Upper lobe of left lung (tissue), 6 donors: ENCODE results near the gene NPIPB6. TPM values are rescaled to one million over a fixed set of nuclear protein-coding genes. Genes with fewer than 3 reads are reported as not detected.
A peak's percentile ranks its signal among the peaks of the same experiment; 100 is the strongest.

ENCODE experiments used
- ATAC-seq, 2 donors: fragments of 200-7000 bp; cut with Tn5 transposase; one replicate each; pipeline ENCODE4 v1.9.1; 2022; ENCODE audit warnings: mild to moderate bottlenecking in 2 of 2, moderate library complexity in 2 of 2; ENCODE audit not compliant: low FRiP score in 2 of 2
- DNase-seq, 2 donors: peaks; one replicate each; pipeline ENCODE4 v3.0.0-alpha.2; 2019 to 2020
- H3K27ac ChIP-seq, 4 donors: fragments of 200-600 bp; sonication (generic); one replicate each; pipeline ENCODE4 v1.5.1; 2016 to 2019
- H3K27me3 ChIP-seq, 4 donors: fragments of 200-600 bp; sonication (generic); one replicate each; pipeline ENCODE4 v1.5.1; 2017 to 2019
- H3K36me3 ChIP-seq, 4 donors: fragments of 200-600 bp; sonication (generic); one replicate each; pipeline ENCODE4 v1.5.1; 2016 to 2019
- H3K4me1 ChIP-seq, 4 donors: fragments of 200-600 bp; sonication (generic); one replicate each; pipeline ENCODE4 v1.5.1; 2018 to 2019
- H3K4me3 ChIP-seq, 4 donors: fragments of 200-600 bp; sonication (generic); one replicate each; pipeline ENCODE4 v1.5.1; 2017 to 2019; ENCODE audit warnings: mild to moderate bottlenecking in 2 of 4, moderate library complexity in 1 of 4
- H3K9me3 ChIP-seq, 4 donors: fragments of 200-600 bp; sonication (generic); one replicate each; pipeline ENCODE4 v1.5.1; 2018 to 2019
- CTCF ChIP-seq, 6 experiments: fragments of 450-650 bp in 4 of 6; fragments of 200-600 bp in 2 of 6; sonication (generic) in 2 of 6; IDR thresholded peaks; one replicate each; pipeline ENCODE4 v1.5.1; 2016 to 2019; ENCODE audit warnings: antibody characterized with exemption in 6 of 6
- EP300 ChIP-seq, 4 donors: sonication (generic); formaldehyde crosslinking; IDR thresholded peaks; one replicate each; pipeline ENCODE4 v1.5.1; 2017; ENCODE audit warnings: antibody characterized with exemption in 4 of 4, control low read depth in 2 of 4
- POLR2A ChIP-seq, 4 donors: fragments of 450-650 bp; IDR thresholded peaks; one replicate each; pipeline ENCODE4 v1.5.1; 2016 to 2017; ENCODE audit warnings: antibody characterized with exemption in 4 of 4, mild to moderate bottlenecking in 2 of 4
- POLR2AphosphoS5 ChIP-seq, 2 donors: sonication (generic); formaldehyde crosslinking; IDR thresholded peaks; one replicate each; pipeline ENCODE4 v1.5.1; 2017; ENCODE audit warnings: antibody characterized with exemption in 2 of 2
- WGBS, 2 donors: methylation state at CpG; one replicate each; pipeline ENCODE4 v1.1.5; 2017 to 2018; 5-methylcytosine and 5-hydroxymethylcytosine counted together
- total RNA-seq, 6 donors: library from RNA; depleted of rRNA in 4 of 6; stranded (reverse); fragments of >200 nt in 4 of 6; gene quantifications; one replicate each; pipeline versions ENCODE4 v1.1.0 to v1.2.1, GENCODE V29; 2016 to 2021
- donor health status: DM: no; HTN: no; CAD: no; lungs with moderate emphysema.
- donor health status: DM: no; HTN: yes; CAD: no; lungs with severe emphysema.

Gene NPIPB6
- total RNA-seq, 6 donors from 2014 or later = 1.6 to 3.3 TPM; not detected in 4

GRCh38 chr16:28324235-28324886 lies 38.9 kb downstream of the NPIPB6 start:
- no peak overlapping the region for H3K27ac ChIP-seq
- 58 to 68% methylated on average over 5 of the region's 5 CpGs for WGBS, 2 donors

GRCh38 chr16:28321700-28322411 lies 41.5 kb downstream of the NPIPB6 start:
- TF ChIP-seq POLR2AphosphoS5 (IDR thresholded peaks at IDR 0.05) = no peak
- peak; percentile 35 to 65 (median 56) for TF ChIP-seq CTCF (IDR thresholded peaks at IDR 0.05)

More at GRCh38 chr16:28324235-28324886, 38.9 kb downstream of the NPIPB6 start:
- ATAC-seq (no peak), DNase-seq (peak in 1 of 2 donors; percentile 11)
- H3K4me3 ChIP-seq = no peak overlapping the region
- H3K27me3 ChIP-seq = no peaks in the 10 kb centered on the region
- H3K9me3 ChIP-seq = no peaks in the 10 kb centered on the region
- no peaks in the 10 kb centered on the region for H3K4me1 ChIP-seq
- TF ChIP-seq POLR2AphosphoS5 (IDR thresholded peaks at IDR 0.05) (no peak), CTCF (IDR thresholded peaks at IDR 0.05) (no peak), EP300 (IDR thresholded peaks at IDR 0.05) (no peak), POLR2A (IDR thresholded peaks at IDR 0.05) (no peak)
- no peaks in the 10 kb centered on the region for H3K36me3 ChIP-seq

DNA sequence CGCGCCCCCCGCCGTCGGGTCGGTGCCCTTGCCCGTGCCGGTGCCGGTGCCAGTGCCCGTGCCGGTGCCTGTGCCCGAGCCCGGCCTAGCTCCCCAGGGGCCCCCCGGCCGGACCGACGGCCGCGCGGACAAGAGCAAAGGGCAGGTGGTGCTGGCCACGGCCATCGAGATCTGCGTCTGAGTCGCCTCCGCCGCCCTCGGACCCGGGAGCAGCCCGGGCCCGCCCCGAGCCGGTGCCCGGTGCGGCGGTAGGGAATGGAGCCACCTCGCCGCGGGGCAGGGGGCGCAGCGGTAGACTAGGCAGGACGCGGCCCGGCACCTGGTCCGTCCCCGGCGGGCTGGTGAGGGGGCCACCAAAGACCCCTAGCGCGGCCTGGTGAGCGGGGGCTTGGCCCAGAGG lies 42.6 kb downstream of the NPIPB6 start:
- no peaks in the 10 kb centered on the region for H3K36me3 ChIP-seq
- ATAC-seq (no peak), DNase-seq (peak in 1 of 2 donors; percentile 79)
- H3K4me3 ChIP-seq = no peak overlapping the region
- H3K27me3 ChIP-seq = no peaks in the 10 kb centered on the region
- H3K27ac ChIP-seq = no peak overlapping the region
- H3K9me3 ChIP-seq = no peaks in the 10 kb centered on the region
- peaks cover 0 to 4% (median 1%) of the 10 kb centered on the region in 4 donors for H3K4me1 ChIP-seq
- TF ChIP-seq POLR2A (IDR thresholded peaks at IDR 0.05) (no peak), CTCF (IDR thresholded peaks at IDR 0.05) (no peak), POLR2AphosphoS5 (IDR thresholded peaks at IDR 0.05) (no peak), EP300 (IDR thresholded peaks at IDR 0.05) (no peak)
- WGBS, 2 donors = 97% methylated on average over 30 of the region's 49 CpGs; no CpG with 5 or more reads in 1 of the 2 donors

More at GRCh38 chr16:28321700-28322411, 41.5 kb downstream of the NPIPB6 start:
- DNase-seq = no peak
- WGBS, 2 donors = 75 to 91% methylated on average over 6 to 8 of the region's 20 CpGs
- H3K27me3 ChIP-seq = no peaks in the 10 kb centered on the region
- H3K9me3 ChIP-seq = no peaks in the 10 kb centered on the region
- no peak overlapping the region for H3K27ac ChIP-seq
- peak; percentile 46 to 51 for ATAC-seq
- no peaks in the 10 kb centered on the region for H3K36me3 ChIP-seq
- H3K4me1 ChIP-seq = peaks cover 0 to 3% (median 1%) of the 10 kb centered on the region in 4 donors
- no peak overlapping the region for H3K4me3 ChIP-seq

DNA sequence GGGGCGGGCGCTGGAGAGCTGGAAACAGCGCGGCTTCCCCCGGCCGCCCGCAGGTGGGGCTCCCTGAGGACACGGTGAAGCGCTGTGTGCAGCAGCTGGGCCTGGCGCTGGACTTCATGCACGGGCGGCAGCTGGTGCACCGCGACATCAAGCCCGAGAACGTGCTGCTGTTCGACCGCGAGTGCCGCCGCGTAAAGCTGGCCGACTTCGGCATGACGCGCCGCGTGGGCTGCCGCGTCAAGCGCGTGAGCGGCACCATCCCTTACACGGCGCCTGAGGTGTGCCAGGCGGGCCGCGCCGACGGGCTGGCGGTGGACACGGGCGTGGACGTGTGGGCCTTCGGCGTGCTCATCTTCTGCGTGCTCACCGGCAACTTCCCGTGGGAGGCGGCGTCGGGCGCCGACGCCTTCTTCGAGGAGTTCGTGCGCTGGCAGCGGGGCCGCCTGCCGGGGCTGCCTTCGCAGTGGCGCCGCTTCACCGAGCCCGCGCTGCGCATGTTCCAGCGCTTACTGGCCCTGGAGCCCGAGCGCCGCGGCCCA lies 43.2 kb downstream of the NPIPB6 start:
- WGBS, 2 donors = 97 to 98% methylated on average over 40 to 73 of the region's 73 CpGs
- peak in 1 of 2 donors; percentile 87 for DNase-seq
- no peaks in the 10 kb centered on the region for H3K9me3 ChIP-seq
- H3K4me3 ChIP-seq = no peak overlapping the region
- no peaks in the 10 kb centered on the region for H3K36me3 ChIP-seq
- ATAC-seq = no peak
- no peak overlapping the region for H3K27ac ChIP-seq
- H3K27me3 ChIP-seq = no peaks in the 10 kb centered on the region
- H3K4me1 ChIP-seq = peaks cover 0 to 4% (median 1%) of the 10 kb centered on the region in 4 donors
- no peak for TF ChIP-seq POLR2A (IDR thresholded peaks at IDR 0.05)
- no peak for TF ChIP-seq CTCF (IDR thresholded peaks at IDR 0.05)
- TF ChIP-seq EP300 (IDR thresholded peaks at IDR 0.05) = no peak
- TF ChIP-seq POLR2AphosphoS5 (IDR thresholded peaks at IDR 0.05) = no peak
